SK-N-SH treated with all-trans-retinoic acid at 6 μM for 48 hours (cell line): ENCODE results near the gene DDX19B.
"Not testable (repeated sequence)": the region's sequence is repeated elsewhere in the genome, so short reads cannot be mapped to it uniquely, and the experiment has no call there.

Experiments used
- ATAC-seq: fragments of 200-7000 bp; cut with Tn5 transposase; 3 replicates; pipeline ENCODE4 v1.9.1; 2020; ENCODE audit warnings: mild to moderate bottlenecking, moderate library complexity
- ARNTL ChIP-seq: fragments of 450-650 bp; formaldehyde crosslinking; IDR thresholded peaks from 2 replicates; pipeline ENCODE4 v1.5.0; 2020; ENCODE audit warnings: low read depth, mild to moderate bottlenecking, moderate library complexity, borderline replicate concordance
- BACH2 ChIP-seq: fragments of 250-450 bp; sonication (Bioruptor Pico); IDR thresholded peaks from 2 replicates; pipeline ENCODE4 v1.9.0; 2021; ENCODE audit warnings: mild to moderate bottlenecking, borderline replicate concordance
- ESRRG ChIP-seq: fragments of 250-450 bp; sonication (Bioruptor Pico); IDR thresholded peaks from 2 replicates; pipeline ENCODE4 v1.6.1; 2021; ENCODE audit warnings: mild to moderate bottlenecking
- GLIS3 ChIP-seq: fragments of 250-450 bp; sonication (Bioruptor Pico); IDR thresholded peaks from 2 replicates; pipeline ENCODE4 v1.5.0; 2020; ENCODE audit warnings: mild to moderate bottlenecking, moderate library complexity
- ISL1 ChIP-seq: fragments of 250-450 bp; sonication (Bioruptor Pico); IDR thresholded peaks from 2 replicates; pipeline ENCODE4 v2.1.2; 2022; ENCODE audit warnings: mild to moderate bottlenecking, moderate library complexity
- OSR1 ChIP-seq: fragments of 250-450 bp; sonication (Bioruptor Pico); IDR thresholded peaks from 2 replicates; pipeline ENCODE4 v1.8.0; 2022; ENCODE audit warnings: moderate library complexity, mild to moderate bottlenecking, inconsistent platforms
- PPARA ChIP-seq: fragments of 250-450 bp; sonication (Bioruptor Pico); IDR thresholded peaks from 2 replicates; pipeline ENCODE4 v1.5.0; 2020; ENCODE audit warnings: mild to moderate bottlenecking, borderline replicate concordance
- TCF4 ChIP-seq: fragments of 250-450 bp; sonication (Bioruptor Pico); IDR thresholded peaks from 2 replicates; pipeline ENCODE4 v1.8.0; 2021; ENCODE audit warnings: mild to moderate bottlenecking, moderate library complexity, borderline replicate concordance
- TOX ChIP-seq: fragments of 250-450 bp; sonication (Bioruptor Pico); IDR thresholded peaks from 2 replicates; pipeline ENCODE4 v1.8.0; 2021; ENCODE audit warnings: mild to moderate bottlenecking, moderate library complexity, borderline replicate concordance
- ZC3H10 ChIP-seq: fragments of 250-450 bp; sonication (Bioruptor Pico); IDR thresholded peaks from 2 replicates; pipeline ENCODE4 v1.5.1; 2021; ENCODE audit warnings: mild to moderate bottlenecking, moderate library complexity
- ZFP3 ChIP-seq: fragments of 250-450 bp; sonication (Bioruptor Pico); IDR thresholded peaks from 2 replicates; pipeline ENCODE4 v1.5.0; 2020; ENCODE audit warnings: mild to moderate bottlenecking, moderate library complexity
- ZFP30 ChIP-seq: fragments of 450-650 bp; formaldehyde crosslinking; IDR thresholded peaks from 2 replicates; pipeline ENCODE4 v1.5.0; 2022; ENCODE audit warnings: mild to moderate bottlenecking, moderate library complexity
- ZNF565 ChIP-seq: fragments of 450-650 bp; formaldehyde crosslinking; conservative IDR thresholded peaks from 2 replicates; pipeline ENCODE4 v1.5.0; 2020; ENCODE audit warnings: low read depth, mild to moderate bottlenecking, moderate library complexity
- ZNF70 ChIP-seq: fragments of 450-650 bp; formaldehyde crosslinking; IDR thresholded peaks from 2 replicates; pipeline ENCODE4 v1.5.0; 2020; ENCODE audit warnings: mild to moderate bottlenecking, moderate library complexity
- TF ChIP-seq, protein P1 (sequence below): fragments of 250-450 bp; sonication (Bioruptor Pico); IDR thresholded peaks from 2 replicates; pipeline ENCODE4 v1.8.0; 2021; ENCODE audit warnings: low read depth, mild to moderate bottlenecking, moderate library complexity, borderline replicate concordance
- TF ChIP-seq, protein P2 (sequence below): fragments of 250-450 bp; sonication (Bioruptor Pico); IDR thresholded peaks from 2 replicates; pipeline ENCODE4 v1.5.1; 2020; ENCODE audit warnings: low read depth, mild to moderate bottlenecking, moderate library complexity
- TF ChIP-seq, protein P3 (sequence below): fragments of 250-450 bp; sonication (Bioruptor Pico); IDR thresholded peaks from 2 replicates; pipeline ENCODE4 v1.5.1; 2021; ENCODE audit warnings: mild to moderate bottlenecking, moderate library complexity
- TF ChIP-seq, protein P4 (sequence below): fragments of 250-450 bp; sonication (Bioruptor Pico); IDR thresholded peaks from 2 replicates; pipeline ENCODE4 v1.5.0; 2020; ENCODE audit warnings: mild to moderate bottlenecking, moderate library complexity

The DDX19B gene

DNA sequence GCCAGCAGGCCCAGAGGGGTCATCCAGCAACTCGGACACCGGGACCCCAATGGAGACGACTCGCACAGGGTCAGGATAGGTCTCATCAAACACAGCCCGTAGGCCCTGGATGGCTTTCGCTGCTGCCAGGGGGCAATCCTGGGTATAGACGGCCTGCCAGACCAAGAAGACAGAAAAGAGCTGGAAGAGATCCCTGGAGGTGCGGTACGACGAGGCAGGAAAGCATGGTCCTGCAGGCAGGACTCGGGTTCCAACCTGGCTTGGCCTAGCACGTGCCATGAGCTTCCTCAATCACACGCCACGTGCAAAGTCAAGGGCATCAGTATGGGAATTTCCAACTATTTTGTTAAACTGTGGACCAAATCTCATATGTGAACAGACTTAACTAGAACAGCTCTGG lies 40.9 kb upstream of the DDX19B start:
- ATAC-seq = no peak
- TF ChIP-seq ARNTL = no peak
- TF ChIP-seq ESRRG = no peak
- TF ChIP-seq ZNF565 (CRISPR knock-in tag) = no peak
- no peak for TF ChIP-seq TOX (CRISPR knock-in tag)
- TF ChIP-seq, protein P1, sequence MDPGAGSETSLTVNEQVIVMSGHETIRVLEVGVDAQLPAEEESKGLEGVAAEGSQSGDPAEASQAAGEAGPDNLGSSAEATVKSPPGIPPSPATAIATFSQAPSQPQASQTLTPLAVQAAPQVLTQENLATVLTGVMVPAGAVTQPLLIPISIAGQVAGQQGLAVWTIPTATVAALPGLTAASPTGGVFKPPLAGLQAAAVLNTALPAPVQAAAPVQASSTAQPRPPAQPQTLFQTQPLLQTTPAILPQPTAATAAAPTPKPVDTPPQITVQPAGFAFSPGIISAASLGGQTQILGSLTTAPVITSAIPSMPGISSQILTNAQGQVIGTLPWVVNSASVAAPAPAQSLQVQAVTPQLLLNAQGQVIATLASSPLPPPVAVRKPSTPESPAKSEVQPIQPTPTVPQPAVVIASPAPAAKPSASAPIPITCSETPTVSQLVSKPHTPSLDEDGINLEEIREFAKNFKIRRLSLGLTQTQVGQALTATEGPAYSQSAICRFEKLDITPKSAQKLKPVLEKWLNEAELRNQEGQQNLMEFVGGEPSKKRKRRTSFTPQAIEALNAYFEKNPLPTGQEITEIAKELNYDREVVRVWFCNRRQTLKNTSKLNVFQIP (CRISPR knock-in tag) = no peak
- TF ChIP-seq, protein P2, sequence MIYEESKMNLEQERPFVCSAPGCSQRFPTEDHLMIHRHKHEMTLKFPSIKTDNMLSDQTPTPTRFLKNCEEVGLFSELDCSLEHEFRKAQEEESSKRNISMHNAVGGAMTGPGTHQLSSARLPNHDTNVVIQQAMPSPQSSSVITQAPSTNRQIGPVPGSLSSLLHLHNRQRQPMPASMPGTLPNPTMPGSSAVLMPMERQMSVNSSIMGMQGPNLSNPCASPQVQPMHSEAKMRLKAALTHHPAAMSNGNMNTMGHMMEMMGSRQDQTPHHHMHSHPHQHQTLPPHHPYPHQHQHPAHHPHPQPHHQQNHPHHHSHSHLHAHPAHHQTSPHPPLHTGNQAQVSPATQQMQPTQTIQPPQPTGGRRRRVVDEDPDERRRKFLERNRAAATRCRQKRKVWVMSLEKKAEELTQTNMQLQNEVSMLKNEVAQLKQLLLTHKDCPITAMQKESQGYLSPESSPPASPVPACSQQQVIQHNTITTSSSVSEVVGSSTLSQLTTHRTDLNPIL (CRISPR knock-in tag) = no peak
- TF ChIP-seq, protein P3, sequence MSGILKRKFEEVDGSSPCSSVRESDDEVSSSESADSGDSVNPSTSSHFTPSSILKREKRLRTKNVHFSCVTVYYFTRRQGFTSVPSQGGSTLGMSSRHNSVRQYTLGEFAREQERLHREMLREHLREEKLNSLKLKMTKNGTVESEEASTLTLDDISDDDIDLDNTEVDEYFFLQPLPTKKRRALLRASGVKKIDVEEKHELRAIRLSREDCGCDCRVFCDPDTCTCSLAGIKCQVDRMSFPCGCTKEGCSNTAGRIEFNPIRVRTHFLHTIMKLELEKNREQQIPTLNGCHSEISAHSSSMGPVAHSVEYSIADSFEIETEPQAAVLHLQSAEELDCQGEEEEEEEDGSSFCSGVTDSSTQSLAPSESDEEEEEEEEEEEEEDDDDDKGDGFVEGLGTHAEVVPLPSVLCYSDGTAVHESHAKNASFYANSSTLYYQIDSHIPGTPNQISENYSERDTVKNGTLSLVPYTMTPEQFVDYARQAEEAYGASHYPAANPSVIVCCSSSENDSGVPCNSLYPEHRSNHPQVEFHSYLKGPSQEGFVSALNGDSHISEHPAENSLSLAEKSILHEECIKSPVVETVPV (CRISPR knock-in tag) = no peak
- TF ChIP-seq ISL1 (CRISPR knock-in tag) = no peak
- TF ChIP-seq ZNF70 = no peak
- no peak for TF ChIP-seq TCF4 (CRISPR knock-in tag)
- no peak for TF ChIP-seq OSR1
- TF ChIP-seq ZC3H10 = no peak
- TF ChIP-seq, protein P4, sequence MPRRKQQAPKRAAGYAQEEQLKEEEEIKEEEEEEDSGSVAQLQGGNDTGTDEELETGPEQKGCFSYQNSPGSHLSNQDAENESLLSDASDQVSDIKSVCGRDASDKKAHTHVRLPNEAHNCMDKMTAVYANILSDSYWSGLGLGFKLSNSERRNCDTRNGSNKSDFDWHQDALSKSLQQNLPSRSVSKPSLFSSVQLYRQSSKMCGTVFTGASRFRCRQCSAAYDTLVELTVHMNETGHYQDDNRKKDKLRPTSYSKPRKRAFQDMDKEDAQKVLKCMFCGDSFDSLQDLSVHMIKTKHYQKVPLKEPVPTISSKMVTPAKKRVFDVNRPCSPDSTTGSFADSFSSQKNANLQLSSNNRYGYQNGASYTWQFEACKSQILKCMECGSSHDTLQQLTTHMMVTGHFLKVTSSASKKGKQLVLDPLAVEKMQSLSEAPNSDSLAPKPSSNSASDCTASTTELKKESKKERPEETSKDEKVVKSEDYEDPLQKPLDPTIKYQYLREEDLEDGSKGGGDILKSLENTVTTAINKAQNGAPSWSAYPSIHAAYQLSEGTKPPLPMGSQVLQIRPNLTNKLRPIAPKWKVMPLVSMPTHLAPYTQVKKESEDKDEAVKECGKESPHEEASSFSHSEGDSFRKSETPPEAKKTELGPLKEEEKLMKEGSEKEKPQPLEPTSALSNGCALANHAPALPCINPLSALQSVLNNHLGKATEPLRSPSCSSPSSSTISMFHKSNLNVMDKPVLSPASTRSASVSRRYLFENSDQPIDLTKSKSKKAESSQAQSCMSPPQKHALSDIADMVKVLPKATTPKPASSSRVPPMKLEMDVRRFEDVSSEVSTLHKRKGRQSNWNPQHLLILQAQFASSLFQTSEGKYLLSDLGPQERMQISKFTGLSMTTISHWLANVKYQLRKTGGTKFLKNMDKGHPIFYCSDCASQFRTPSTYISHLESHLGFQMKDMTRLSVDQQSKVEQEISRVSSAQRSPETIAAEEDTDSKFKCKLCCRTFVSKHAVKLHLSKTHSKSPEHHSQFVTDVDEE = no peak
- no peak for TF ChIP-seq ZFP30 (CRISPR knock-in tag)
- TF ChIP-seq, all 23 proteins: peak for 0

DNA sequence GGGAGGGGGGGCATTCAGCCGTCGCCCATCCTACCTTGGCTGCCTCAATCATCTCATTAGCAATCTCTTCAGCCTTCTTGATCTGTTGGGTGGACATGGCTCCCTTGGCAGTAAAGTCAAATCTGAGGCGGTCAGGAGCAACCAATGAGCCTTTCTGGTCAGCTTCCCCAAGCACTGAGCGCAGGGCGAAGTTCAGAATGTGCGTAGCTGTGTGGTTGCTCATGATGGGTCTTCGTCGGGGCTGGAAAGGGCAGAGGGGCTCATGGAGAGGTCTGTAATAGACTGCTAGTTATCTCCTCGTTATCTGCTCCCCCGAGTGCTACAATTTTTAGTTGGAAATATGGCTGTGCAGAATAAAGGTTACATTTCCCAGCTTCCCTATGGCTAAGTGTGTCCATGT lies 40.0 kb upstream of the DDX19B start:
- no peak for TF ChIP-seq OSR1
- TF ChIP-seq, protein P2 (CRISPR knock-in tag) = no peak
- TF ChIP-seq ZNF70 = no peak
- no peak for TF ChIP-seq GLIS3 (CRISPR knock-in tag)
- TF ChIP-seq ESRRG = no peak
- TF ChIP-seq, protein P1 (CRISPR knock-in tag) = no peak
- TF ChIP-seq ZFP30 (CRISPR knock-in tag) = no peak
- TF ChIP-seq PPARA (CRISPR knock-in tag) = no peak
- TF ChIP-seq ZFP3 (CRISPR knock-in tag) = no peak
- no peak for TF ChIP-seq BACH2 (CRISPR knock-in tag)
- no peak for TF ChIP-seq ARNTL
- TF ChIP-seq, protein P4 = no peak
- no peak for TF ChIP-seq ISL1 (CRISPR knock-in tag)
- TF ChIP-seq TCF4 (CRISPR knock-in tag) = no peak
- no peak for ATAC-seq

DNA sequence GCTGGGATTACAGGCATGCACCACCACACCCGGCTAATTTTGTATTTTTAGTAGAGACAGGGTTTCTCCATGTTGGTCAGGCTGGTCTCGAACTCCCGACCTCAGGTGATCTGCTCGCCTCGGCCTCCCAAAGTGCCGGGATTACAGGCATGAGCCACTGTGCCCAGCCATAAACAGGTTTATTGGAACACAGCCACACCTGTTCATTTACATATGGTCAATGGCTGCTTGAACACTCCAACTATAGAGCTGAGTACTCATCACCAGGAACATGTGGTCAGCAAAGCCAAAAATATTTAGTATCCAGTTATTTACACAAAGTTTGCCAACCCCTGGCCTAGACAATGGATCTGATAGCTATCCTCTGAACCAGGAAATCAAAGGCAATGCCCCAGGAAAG lies 39.1 kb upstream of the DDX19B start:
- ATAC-seq = not testable (repeated sequence)
